Measurements from ENCODE around the gene ZBTB16.

ZBTB16 gene

GRCh38 chr11:114280696-114281095 lies 221.2 kb downstream of the ZBTB16 start:
- DNase-seq (ENCODE audit: low read depth in 2 of 2) = no peak

- DNase-seq (ENCODE audit: low read depth in 2 of 2) = no peak
These were observed 222.0 kb downstream of the ZBTB16 start for GRCh38 chr11:114281388-114281956.

GRCh38 chr11:114282488-114282887 lies 223.0 kb downstream of the ZBTB16 start:
- DNase-seq (ENCODE audit: low read depth in 2 of 2) = no peak

- no peak for DNase-seq (ENCODE audit: low read depth in 2 of 2)
These were observed 223.9 kb downstream of the ZBTB16 start for GRCh38 chr11:114283422-114283821.

GRCh38 chr11:114284021-114284420 lies 224.5 kb downstream of the ZBTB16 start:
- DNase-seq (ENCODE audit: low read depth in 2 of 2) = no peak

- DNase-seq (ENCODE audit: low read depth in 2 of 2) = no peak
These were observed 225.4 kb downstream of the ZBTB16 start for GRCh38 chr11:114284914-114285313.

GRCh38 chr11:114285599-114285998 lies 226.1 kb downstream of the ZBTB16 start:
- DNase-seq (ENCODE audit: low read depth in 2 of 2) = no peak

- no peak for DNase-seq (ENCODE audit: low read depth in 2 of 2)
These were observed 226.7 kb downstream of the ZBTB16 start for GRCh38 chr11:114286229-114286628.

- no peak for DNase-seq (ENCODE audit: low read depth in 2 of 2)
These were observed 227.6 kb downstream of the ZBTB16 start for GRCh38 chr11:114287154-114287553.

GRCh38 chr11:114288136-114288535 lies 228.6 kb downstream of the ZBTB16 start:
- no peak for DNase-seq (ENCODE audit: low read depth in 2 of 2)

- no peak for DNase-seq (ENCODE audit: low read depth in 2 of 2)
These were observed 230.3 kb downstream of the ZBTB16 start for GRCh38 chr11:114289779-114290178.

GRCh38 chr11:114290503-114291235 lies 231.2 kb downstream of the ZBTB16 start:
- no peak for DNase-seq (ENCODE audit: low read depth in 2 of 2)

GRCh38 chr11:114291381-114291780 lies 231.9 kb downstream of the ZBTB16 start:
- no peak for DNase-seq (ENCODE audit: low read depth in 2 of 2)

- DNase-seq (ENCODE audit: low read depth in 2 of 2) = no peak
These were observed 232.6 kb downstream of the ZBTB16 start for GRCh38 chr11:114291842-114292680.

GRCh38 chr11:114293201-114293711 lies 233.7 kb downstream of the ZBTB16 start:
- no peak for DNase-seq (ENCODE audit: low read depth in 2 of 2)

- no peak for DNase-seq (ENCODE audit: low read depth in 2 of 2)
These were observed 236.4 kb downstream of the ZBTB16 start, which contains the start of gene NNMT for GRCh38 chr11:114295676-114296604. Gene NNMT (plus strand): TSS chr11:114296399. CDS start chr11:114296557, 158 bp downstream.

GRCh38 chr11:114296605-114297372 lies 237.3 kb downstream of the ZBTB16 start:
- no peak for DNase-seq (ENCODE audit: low read depth in 2 of 2)

- DNase-seq (ENCODE audit: low read depth in 2 of 2) = no peak
These were observed 238.5 kb downstream of the ZBTB16 start for GRCh38 chr11:114297806-114298709.

- no peak for DNase-seq (ENCODE audit: low read depth in 2 of 2)
These were observed 239.2 kb downstream of the ZBTB16 start for GRCh38 chr11:114298710-114299109.
